ENCODE data around the gene AQP12B. TPM values are rescaled to one million over a fixed set of nuclear protein-coding genes. Genes with fewer than 3 reads are reported as not detected.

Gene AQP12B
- polyA plus RNA-seq, 4 donors = 0.18 to 1.5 (median 0.70) TPM

DNA sequence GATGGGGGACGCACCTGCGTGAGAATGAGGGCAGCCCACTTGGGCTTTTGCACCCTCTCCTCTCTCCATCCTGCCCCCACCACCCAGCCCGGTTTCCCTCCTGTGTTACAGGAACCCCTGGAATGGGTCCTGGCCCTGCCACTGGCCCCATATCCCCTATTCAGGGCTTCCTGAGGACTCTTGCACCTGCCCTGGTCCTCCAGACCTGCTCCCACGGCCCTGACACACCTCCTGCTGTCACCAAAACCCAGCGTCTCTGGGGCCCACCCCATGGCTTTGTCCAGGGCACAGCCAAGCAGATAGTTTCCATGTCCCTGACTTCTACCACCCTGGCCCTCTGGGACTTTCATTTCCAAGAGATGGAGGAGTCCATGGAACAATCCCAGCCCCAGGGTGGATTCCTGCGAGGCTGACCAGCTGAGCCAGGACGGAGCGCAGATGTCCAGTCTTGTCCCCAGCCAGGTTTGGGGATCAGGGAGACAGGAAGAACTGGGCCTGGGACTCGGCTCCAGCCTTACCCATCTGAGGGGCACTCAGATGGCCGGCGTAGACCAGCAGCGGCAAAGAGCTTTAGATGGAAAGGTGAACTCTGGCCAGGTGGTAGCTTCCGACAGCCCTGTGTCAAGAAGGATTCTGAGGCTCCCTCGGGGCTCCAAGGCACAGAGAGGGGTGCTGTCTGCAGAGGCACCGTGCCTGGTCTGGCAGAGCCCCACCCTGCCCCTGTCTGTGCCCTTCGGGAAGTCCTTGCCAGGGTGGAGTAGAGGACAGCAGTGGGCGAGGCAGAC lies 45.4 kb downstream of the AQP12B start:
- DNase-seq (ENCODE audit: low read depth in 4 of 4, low spot score in 3 of 4) = no peak

DNA sequence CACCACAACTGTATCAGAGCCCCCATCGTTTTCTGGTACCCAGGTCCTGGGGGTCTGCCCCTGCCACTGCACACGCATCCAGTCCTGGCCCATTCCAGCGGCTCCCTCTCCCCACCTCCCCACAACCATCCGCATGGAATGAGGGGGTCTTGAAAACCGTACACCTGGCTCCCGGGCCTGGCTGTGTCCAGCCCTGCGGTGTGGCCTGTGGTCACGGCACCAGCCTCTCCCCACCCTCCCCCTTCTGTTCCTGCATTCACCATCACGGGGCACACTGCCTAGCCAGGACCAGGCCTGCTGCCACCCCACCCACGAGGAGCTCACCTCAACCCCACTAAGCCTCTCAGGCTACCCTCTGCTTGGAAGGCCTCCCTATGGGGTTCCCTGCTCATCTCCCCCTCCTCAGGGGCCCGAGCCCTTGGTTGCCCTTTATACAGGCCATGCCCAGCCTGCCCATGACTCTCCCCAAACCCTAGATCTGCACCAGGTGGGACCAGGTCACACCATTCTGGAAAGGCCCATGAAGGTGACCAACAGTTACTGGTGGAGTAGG lies 46.0 kb downstream of the AQP12B start:
- no peak for DNase-seq (ENCODE audit: low read depth in 4 of 4, low spot score in 3 of 4)

DNA sequence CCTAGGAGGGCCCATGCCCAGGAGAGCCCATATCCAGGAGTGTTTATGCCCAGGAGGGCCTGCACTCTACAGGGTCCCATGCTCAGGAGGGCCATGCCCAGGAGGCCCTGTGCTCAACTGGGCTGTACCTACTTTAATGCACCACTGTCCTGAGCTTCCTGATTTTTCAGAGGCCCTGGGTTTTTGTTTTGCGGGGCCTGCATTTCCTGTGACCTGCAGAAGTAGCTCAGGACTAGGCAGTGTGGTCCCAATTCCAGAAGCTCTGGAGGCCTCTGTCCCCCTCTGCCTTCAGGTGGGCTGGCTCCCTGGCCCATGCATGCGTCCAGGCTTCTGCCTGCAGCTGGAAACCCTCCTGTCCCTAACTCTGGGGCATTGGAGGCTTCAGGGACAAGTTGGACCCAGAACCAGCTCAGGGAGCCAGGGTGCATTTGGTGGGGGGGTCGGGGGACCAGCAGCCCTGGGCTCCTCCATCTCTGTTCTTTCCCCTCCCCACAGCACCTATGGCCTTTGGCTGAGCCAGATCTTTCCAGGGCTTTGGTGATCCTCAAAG lies 46.6 kb downstream of the AQP12B start:
- DNase-seq (ENCODE audit: low read depth in 4 of 4, low spot score in 3 of 4) = no peak

DNA sequence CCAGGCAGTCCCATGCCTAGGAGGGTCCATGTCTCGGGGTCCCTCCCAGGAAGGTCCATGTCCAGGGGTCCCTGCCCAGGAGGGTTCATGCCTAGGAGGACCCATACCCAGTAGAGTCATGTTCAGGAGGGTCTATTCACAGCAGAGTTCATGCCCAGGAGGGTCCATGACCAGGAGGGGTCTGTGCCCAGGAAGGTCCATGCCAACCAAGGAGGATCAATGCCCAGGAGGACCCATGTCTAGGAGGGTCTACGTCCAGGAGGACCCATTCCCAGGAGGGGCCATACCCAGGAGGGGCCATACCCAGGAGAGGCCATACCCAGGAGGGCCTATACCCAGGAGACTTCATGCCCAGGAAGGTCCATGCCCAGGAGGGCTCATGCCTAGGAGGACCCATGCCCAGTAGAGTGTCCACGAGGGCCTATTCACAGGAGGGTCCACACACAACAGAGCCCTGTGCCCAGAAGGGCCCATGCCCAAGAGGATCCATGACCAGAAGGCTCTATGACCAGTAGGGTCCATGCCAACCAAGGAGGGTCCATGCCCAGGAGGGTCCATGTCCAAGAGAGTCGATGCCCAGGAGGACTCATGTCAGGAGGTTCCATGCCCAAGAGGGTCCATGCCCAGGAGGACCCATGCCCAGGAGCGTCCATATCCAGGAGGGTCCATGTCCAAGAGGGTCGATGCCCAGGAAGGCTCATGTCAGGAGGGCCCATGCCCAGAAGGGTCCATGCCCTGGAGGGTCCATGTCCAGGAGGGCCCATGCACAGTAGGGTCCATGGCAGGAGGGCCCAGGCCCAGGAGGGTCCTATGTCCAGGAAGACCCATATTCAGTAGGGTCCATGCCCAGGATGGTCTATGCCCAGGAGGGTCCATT lies 47.3 kb downstream of the AQP12B start:
- DNase-seq (ENCODE audit: low read depth in 4 of 4, low spot score in 3 of 4) = no peak

DNA sequence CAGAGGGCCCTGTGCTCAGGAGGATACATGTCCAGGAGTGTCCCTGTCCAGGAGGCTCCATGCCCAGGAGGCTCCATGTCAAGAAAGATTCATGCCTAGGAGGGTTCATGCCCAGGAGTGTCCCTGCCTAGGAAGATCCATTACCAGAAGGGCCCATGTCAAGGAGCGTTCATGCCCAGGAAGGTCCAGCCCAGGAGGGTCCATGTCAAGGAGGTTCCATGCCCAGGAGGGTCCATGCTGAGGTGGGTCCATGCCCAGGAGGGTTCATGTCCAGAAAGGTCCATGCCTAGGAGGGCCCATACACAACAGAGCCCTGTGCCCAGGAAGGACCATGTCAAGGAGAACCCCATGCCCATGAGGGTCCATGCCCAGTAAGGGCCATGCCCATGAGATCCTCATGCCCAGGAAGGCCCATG lies 50.4 kb downstream of the AQP12B start:
- no peak for DNase-seq (ENCODE audit: low read depth in 4 of 4, low spot score in 3 of 4)

DNA sequence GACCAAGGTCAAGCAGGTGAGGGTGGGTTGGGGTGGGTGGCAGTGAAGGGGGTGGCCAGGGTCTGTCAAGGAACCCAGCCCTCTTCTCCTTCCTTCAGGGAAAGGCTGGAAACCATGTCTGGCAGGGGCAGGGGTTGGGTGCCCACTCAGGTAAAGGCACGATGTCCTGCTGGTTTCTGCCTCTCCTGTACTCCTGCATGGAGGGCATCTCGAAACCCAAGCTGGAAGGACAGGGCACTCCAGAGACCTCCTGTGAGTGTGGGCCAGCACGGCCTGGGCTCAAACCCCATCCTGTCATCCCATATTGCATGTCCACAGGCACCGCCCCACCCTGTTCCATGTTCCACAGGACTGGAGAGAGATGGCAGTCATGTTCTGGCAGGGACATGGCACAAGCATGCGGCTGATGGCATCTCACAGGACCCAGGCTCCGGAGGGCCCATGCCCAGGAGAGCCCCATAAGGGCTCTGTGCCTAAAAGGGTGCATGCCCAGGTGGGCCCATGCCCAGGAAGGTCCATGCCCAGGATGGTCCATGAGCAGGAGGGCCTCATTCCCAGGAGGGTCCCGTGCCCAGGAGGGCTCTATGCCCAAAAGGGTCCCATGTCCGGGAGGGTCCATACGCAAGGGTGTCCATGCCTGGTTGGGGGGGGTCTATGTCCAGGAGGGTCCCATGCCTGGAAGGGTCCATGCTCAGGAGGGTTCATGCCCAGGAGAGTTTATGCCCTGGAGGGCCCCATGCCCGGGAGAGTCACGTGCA lies 51.0 kb downstream of the AQP12B start:
- no peak for DNase-seq (ENCODE audit: low read depth in 4 of 4, low spot score in 3 of 4)

DNA sequence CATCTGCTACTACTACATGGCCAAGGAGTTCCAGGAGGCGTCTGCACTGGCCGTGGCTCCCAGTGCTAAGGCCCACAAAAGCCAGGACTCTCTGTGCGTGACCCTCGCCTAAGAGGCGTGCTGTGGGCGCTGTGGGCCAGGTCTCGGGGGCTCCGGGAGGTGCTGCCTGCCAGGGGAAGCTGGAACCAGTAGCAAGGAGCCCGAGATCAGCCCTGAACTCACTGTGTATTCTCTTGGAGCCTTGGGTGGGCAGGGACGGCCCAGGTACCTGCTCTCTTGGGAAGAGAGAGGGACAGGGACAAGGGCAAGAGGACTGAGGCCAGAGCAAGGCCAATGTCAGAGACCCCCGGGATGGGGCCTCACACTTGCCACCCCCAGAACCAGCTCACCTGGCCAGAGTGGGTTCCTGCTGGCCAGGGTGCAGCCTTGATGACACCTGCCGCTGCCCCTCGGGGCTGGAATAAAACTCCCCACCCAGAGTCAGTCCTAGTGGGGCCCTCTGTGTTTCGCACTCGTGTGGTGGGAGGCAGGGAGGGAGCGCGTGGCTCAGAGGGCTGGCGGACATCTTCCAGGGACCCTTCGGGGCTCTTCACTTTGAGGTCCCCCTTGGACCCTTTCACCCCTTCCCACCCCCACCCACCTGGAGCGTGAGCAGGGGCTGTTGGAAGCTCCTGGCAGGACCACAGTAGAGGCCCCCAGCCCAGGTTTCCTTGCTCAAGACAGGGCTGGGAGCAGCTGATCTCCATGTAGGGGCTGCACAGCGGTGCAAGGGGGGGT lies 51.7 kb downstream of the AQP12B start:
- DNase-seq (ENCODE audit: low read depth in 4 of 4, low spot score in 3 of 4) = no peak

DNA sequence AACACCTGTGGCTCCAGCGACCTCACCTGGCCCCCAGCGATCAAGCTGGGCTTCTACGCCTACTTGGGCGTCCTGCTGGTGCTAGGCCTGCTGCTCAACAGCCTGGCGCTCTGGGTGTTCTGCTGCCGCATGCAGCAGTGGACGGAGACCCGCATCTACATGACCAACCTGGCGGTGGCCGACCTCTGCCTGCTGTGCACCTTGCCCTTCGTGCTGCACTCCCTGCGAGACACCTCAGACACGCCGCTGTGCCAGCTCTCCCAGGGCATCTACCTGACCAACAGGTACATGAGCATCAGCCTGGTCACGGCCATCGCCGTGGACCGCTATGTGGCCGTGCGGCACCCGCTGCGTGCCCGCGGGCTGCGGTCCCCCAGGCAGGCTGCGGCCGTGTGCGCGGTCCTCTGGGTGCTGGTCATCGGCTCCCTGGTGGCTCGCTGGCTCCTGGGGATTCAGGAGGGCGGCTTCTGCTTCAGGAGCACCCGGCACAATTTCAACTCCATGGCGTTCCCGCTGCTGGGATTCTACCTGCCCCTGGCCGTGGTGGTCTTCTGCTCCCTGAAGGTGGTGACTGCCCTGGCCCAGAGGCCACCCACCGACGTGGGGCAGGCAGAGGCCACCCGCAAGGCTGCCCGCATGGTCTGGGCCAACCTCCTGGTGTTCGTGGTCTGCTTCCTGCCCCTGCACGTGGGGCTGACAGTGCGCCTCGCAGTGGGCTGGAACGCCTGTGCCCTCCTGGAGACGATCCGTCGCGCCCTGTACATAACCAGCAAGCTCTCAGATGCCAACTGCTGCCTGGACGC lies 52.5 kb downstream of the AQP12B start:
- DNase-seq (ENCODE audit: low read depth in 4 of 4, low spot score in 3 of 4) = no peak

DNA sequence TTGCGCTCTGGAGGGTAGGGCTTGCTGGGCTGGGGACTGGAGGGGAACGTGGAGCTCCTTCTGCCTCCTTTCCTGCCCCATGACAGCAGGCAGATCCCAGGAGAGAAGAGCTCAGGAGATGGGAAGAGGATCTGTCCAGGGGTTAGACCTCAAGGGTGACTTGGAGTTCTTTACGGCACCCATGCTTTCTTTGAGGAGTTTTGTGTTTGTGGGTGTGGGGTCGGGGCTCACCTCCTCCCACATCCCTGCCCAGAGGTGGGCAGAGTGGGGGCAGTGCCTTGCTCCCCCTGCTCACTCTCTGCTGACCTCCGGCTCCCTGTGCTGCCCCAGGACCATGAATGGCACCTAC lies 53.1 kb downstream of the AQP12B start:
- DNase-seq (ENCODE audit: low read depth in 4 of 4, low spot score in 3 of 4) = no peak

DNA sequence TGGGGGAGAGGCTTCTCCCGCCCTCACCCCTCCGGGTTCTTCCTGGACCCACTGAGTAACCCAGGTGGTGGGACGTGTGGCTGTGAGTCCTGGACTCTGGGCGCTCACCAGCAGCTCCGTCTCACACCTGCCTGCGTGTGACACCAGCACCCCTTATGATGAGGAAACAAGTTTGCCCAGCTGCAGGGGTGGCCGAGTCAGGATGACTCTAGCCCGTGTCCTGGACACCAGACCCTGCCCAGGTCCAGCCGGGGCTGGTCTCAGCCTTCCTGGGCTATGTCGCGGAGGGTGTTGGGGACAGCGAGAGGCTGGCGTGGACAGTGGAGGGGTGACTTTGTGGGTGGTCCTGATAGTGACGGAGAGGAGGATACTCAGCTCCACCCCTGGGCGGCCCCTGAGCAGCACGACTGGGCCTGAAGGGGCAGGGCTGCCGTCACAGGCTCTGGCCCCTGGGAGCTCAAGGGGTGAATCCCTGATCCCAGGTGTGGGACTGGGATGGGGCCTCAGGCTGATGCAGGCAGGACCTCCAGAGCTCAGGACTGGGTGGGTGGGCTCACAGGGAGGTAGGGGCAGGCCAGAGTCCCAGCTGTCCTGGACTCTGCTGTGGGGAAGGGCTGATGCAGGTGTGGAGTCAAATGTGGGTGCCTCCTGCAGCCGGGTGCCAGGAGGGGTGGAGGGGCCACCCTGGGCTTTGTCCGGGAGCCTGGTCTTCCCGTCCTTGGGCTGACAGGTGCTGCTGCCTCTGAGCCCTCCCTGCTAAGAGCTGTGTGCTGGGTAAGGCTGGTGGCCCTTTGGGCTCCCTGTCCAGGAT lies 53.7 kb downstream of the AQP12B start:
- DNase-seq (ENCODE audit: low read depth in 4 of 4, low spot score in 3 of 4) = no peak

DNA sequence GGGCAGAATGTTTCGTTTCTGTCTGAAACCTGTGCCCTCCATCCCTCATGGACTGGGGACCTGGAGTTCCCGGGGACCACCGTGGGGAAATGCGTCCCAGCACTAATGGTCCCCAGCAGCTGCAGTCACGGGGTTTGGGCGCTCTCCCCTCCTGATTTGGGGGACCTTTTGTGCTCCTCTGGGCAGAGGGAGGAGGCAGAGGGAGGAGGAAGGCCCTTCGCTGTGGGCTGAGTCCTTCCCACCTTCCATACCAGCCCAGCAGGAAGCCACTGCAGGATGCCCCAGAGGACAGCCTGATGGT lies 54.2 kb downstream of the AQP12B start:
- DNase-seq (ENCODE audit: low read depth in 4 of 4, low spot score in 3 of 4) = no peak

DNA sequence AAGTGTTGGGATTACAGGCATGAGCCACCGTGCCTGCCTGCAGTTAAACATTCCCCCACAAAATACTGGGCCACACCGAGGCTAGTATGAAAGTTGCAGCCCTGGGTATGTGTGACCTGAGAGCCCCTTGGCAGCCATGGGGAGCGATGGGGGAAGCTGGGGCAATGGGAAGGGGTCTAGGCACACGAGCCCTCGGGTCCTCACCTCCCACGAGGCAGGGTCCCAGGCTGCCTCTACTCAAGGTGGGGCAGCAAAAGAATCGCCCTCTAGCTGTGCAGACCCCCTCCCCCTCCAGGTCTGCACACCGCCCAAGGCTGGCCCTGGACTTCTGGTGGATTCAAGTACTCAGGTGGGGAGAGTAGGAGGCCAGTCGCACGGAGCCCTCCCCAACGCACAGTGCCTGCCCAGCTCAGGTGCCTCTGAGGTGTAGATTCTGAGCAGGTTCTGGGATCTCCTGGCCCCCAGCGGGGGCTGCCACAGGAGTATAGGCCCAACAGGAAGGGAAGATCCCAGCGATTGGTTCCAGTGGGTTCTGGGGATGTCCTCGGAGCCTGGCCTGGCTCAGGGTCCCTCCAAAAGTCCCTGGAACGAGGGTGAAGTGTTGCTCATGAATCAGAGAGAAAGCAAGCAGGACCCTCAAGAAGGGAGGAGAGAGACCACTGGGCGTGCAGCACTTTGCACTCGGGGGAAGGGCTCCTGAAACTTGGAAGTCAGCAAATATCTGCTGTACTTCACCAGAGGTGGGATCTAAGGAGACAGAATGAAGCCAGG lies 54.8 kb downstream of the AQP12B start:
- no peak for DNase-seq (ENCODE audit: low read depth in 4 of 4, low spot score in 3 of 4)

DNA sequence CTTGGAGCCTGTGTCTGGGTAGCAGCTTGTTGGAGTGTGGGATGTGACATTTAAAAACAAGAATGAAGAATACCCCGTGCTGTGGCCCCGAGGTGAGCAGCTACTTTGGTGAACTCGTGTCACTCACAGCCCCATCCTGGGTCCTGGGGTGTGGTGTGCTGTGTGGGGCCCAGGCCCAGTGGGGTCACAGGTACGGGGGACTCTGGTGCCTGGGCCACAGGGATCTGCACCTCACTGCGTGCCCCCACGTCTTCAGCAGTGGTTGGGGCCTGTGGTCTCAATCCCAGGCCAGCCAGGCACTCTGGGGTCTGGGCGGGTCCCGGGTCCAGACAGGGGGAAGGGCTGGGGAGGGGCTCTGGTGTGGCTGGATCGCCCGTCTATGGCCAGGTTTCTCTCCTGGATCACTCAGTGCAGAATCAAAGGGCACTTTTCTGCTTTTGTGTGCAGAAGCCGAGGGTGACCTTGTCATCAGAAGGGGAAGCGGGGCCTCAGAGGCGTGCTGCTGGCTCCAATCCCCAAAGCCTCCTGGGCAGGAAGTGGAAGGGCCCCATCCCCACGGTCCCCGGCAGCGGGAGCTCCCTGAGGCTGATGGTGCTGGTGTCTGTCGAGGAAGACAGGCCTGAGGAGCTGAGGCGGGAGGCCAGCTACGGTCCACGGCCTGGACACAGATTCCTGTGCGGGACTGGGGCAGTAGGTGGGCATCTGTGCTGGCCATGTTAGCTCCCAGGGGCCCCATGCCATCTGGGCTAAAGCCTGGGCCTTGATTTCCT lies 56.0 kb downstream of the AQP12B start:
- no peak for DNase-seq (ENCODE audit: low read depth in 4 of 4, low spot score in 3 of 4)

Measured in right renal pelvis (tissue), 4 donors.